IMR-90 (cell line): ENCODE results near the gene ZC3H15.

Experiments
- CEBPB ChIP-seq: IDR thresholded peaks from 2 replicates; pipeline ENCODE4 v1.6.1; 2012; ENCODE audit warnings: low read depth, low read length, improper control_type of control experiment
- FOS ChIP-seq: fragments of 150-350 bp; IDR thresholded peaks from 2 replicates; pipeline ENCODE4 v1.6.1; 2016; ENCODE audit warnings: low read depth, low read length
- POLR2A ChIP-seq: IDR thresholded peaks from 2 replicates; pipeline ENCODE4 v1.6.1; 2012; ENCODE audit warnings: mild to moderate bottlenecking, low read depth, low read length
- SMC3 ChIP-seq: fragments of 150-350 bp; IDR thresholded peaks from 2 replicates; pipeline ENCODE4 v1.6.1; 2016; ENCODE audit warnings: low read depth, mild to moderate bottlenecking, antibody characterized with exemption, low read length, moderate library complexity
- TF ChIP-seq, protein P1 (sequence below): conservative IDR thresholded peaks from 2 replicates; pipeline ENCODE4 v1.5.1; 2012; ENCODE audit warnings: mild to moderate bottlenecking, low read depth, low read length, improper control_type of control experiment

DNA sequence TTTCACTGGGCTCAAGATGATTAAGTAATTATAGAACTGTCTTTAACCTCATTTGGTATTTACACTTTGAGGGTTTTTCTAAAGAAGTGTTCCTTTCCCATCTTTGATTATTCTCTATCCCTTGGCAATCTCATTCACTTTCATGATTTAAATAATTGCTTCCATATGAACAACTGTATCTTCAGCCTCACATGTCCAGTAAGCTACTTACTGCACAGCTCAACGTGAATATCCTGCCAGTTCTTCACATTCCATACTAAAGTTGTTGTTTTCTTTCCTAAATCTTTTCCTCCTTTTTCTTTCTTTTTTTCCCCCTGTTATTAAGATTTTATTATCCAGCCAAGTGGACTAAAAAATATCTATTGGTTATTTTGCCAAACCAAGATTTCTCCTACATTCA is 37.7 kb downstream of the ZC3H15 start:
- TF ChIP-seq, protein P1, sequence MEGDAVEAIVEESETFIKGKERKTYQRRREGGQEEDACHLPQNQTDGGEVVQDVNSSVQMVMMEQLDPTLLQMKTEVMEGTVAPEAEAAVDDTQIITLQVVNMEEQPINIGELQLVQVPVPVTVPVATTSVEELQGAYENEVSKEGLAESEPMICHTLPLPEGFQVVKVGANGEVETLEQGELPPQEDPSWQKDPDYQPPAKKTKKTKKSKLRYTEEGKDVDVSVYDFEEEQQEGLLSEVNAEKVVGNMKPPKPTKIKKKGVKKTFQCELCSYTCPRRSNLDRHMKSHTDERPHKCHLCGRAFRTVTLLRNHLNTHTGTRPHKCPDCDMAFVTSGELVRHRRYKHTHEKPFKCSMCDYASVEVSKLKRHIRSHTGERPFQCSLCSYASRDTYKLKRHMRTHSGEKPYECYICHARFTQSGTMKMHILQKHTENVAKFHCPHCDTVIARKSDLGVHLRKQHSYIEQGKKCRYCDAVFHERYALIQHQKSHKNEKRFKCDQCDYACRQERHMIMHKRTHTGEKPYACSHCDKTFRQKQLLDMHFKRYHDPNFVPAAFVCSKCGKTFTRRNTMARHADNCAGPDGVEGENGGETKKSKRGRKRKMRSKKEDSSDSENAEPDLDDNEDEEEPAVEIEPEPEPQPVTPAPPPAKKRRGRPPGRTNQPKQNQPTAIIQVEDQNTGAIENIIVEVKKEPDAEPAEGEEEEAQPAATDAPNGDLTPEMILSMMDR: no peak
- TF ChIP-seq FOS (no peak), POLR2A (no peak), CEBPB (no peak), SMC3 (no peak)
